Superior temporal gyrus (tissue), 1 donor: ENCODE data around the gene PSMB2.
"Not testable (repeated sequence)": the region's sequence is repeated elsewhere in the genome, so short reads cannot be mapped to it uniquely, and the experiment has no call there.

ENCODE experiments used
- DNase-seq: peaks from one replicate; pipeline ENCODE4 v3.0.0-alpha.2; 2016; ENCODE audit errors: extremely low spot score

Gene PSMB2

DNA sequence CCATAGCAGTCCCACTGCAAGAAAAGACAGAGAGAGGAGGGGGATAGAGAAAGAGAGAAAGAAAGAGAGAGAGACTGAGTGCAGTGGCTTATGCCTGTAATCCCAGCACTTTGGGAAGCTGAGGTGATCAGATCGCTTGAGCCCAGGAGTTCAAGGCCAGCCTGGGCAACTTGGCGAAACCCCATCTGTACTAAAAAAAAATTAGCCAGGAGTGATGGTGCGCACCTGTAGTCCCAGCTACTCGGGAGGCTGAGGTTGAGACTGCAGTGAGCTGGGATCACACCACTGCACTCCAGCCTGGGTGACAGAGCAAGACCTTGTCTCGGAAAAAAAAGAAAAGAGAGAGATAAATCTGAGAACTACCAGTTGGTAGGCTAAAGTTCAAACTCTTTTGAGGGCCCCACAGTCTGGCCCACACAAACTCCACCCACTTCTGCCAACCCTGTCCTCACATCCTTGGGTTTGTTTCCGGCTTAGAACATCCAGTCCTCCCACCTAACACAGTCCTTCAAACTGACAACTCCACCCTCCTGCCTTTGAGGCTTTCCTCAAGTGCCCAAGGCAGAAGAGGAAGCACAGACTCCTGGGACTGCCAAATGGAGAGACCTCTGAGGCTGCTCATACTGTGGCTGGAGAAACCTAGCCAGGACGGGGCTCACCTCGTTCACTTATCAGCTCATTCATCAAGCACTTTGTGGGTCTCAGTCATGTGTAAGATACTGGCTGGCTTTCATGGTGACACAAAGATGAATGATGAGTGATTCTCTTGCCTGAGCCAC lies 48.1 kb downstream of the PSMB2 start:
- DNase-seq = no peak

DNA sequence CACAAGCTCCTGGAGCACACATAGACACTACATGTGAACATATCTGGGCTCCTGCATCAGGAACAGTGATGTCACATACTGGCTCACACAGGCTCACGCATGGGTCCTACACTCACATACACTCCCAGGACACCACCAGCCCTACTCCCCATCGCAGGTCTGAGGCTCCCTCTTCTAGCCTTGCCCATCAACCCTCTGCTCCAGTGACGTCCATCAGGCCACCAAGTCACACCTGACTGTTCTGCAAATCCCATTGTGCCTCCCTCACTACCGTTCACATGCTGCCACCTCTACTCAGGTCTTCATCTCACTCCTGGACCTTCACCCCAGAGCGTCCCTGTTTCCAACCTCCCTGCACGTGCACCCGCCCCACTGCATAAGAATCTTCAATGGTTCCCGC lies 50.1 kb downstream of the PSMB2 start:
- no peak for DNase-seq

DNA sequence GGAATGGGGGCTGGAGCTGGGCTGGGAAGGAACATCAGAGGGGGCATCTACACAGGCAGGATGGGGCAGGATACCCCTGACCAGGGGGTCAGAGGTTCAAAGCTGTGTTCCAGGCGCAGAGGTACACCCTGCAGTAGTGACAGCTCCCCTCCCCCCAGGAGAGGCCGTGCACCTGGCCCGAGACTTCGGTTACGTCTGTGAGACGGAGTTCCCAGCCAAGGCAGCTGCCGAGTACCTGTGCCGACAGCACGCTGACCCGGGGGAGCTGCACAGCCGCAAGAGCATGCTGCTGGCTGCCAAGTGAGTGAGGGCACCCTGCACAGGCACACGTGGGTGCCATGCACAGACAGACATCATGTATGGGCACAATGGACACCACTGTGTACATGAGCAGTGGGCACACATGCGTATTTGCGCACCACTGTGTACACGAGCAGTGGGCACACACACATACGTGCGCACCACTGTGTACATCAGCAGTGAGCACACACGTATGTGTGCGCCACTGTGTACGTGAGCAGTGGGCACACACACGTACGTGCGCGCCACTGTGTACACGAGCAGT lies 50.8 kb downstream of the PSMB2 start:
- no peak for DNase-seq

DNA sequence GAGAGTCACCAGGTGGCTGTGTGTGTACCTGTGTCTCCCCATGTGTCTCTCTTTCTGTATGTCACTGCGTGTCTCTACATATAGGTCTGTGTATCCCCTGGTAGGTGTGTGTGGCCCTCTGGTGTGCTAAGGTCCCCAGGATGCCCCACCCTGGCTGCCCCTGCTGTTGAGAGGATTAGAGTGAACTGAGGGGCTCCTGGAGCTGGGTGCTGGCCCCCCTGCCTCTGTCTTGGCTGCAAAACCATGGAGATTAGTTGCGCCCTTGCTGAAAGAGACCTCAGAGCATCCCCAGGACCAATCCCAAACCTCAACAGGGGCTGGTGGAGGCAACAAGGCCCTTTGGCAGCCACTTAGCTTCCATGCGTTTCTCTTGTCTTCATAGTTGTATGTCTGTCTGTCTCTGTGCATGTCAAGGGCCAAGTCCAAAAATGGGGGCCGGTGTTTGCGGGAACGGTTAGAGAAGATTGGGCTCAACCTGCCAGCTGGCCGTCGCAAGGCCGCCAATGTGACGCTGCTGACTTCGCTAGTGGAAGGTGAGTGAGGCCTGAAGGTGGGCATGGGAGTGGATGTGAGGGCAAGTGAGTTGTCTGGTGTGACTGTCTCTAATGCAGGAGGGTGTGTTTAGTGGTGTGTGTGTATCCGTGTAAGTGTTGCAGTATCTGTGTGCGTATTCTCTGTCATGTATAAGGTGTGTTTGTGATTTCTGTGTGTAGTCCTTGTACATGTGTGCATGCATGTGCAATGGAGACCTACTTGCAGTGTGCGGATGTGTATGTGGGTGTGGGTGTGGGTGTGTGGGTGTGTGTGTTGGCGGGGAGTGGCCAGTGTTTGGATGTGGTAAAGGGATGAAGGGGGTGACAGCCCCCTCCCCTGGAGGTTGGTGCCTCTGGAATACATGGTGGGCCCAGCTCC lies 51.6 kb downstream of the PSMB2 start:
- DNase-seq = no peak

DNA sequence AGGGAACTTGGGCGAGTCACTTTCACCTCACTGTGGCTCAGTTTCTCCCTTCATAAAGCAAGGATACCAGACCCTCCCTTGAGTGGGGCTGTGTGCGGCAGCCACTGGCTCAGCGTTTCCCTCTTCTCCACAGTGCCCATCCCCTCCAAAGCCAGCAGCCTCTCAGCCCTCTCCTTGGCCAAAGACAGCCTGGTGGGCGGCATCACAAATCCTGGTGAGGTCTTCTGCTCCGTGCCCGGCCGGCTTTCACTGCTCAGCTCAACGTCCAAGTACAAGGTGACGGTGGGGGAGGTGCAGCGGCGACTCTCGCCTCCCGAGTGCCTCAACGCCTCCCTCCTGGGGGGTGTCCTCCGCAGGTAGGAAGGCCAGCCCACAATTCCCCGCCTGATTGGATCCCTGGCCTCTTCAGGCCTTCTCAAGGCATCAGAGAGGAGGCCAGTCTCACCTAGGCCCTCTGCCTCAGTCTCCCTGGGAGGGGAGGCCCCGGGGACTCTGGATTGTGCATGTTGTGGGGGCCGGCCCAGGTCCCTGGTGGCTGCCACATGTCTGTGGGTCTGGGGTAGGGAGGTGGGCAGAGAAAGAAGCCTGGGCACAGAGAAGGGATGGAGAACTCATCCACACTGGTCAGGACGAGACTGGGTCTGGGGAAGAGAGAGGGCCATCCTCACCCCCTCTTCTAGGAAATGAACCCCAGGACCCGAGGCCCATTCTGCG lies 53.0 kb downstream of the PSMB2 start:
- DNase-seq = no peak

DNA sequence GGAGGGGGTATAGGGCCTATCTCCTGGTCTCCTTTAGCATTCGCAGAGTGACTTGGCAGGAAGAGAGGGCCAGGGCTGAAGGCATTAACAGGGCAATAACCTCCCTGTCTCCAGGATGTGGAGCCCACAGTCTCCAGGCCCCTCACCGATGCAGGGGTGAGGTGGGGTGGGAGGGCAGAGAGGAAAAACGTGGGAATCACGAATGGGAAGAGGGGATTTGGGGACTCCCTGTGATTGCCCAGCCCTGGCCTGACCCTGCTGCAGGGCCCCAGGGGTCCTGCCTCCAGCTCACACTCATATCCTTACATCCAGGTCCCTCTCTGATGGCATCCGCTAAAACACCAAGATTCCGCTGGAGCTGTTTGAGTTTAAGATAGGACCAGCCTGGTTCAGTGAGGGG lies 53.6 kb downstream of the PSMB2 start:
- DNase-seq = no peak

DNA sequence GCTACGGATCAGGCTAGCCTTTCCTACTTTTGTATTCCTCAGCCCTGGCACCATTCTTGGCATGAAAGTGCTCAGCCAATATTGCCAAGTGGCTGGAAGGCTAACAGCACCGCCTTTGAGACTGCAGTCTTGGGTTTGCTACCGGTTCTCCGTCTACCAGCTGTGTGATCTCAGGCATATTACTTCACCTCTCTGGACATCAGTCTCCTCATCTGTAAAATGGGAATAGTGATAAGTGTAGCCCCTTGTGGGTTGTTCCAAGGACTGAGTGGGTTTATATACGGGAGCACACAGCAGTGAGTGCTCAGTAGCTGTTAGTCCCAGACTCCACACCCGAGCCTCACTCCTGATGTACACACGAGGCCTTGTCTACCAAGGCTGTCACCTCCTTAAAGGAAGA lies 54.5 kb downstream of the PSMB2 start:
- no peak for DNase-seq

DNA sequence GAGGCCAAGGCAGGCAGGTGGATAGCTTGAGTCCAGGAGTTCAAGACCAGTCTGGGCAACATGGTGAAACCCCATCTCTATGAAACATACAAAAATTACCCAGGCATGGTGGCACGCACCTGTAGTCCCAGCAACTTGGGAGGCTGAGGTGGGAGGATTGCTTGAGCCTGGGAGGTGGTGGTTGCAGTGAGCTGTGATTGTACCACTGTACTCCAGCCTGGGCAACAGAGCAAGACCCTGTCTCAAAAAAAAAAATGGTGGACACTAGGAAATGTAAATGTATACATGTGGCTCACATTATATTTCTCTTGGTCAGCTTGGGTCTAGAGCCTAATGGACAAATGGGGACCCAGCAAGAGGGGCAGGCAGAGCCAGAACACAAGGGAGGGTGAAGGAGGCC lies 55.5 kb downstream of the PSMB2 start:
- DNase-seq = not testable (repeated sequence)

DNA sequence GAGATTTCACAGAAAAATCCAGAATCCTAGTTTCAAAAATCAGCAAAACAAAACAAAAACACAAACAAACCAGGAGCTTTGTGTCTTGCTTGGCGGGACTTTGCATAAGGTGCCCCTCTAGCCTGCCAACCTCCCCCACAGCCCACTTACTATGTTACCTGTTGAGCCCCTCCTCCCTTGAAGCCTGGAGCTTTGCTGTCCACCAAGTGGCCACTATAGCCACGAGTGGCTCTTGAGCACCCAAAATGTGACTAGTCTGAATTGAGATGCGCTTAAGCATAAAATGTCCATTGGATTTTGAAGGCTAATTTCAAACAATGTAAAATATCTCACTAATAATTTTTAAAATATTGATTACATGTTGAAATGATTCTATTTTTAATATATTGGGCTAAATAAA lies 56.0 kb downstream of the PSMB2 start:
- DNase-seq = no peak

DNA sequence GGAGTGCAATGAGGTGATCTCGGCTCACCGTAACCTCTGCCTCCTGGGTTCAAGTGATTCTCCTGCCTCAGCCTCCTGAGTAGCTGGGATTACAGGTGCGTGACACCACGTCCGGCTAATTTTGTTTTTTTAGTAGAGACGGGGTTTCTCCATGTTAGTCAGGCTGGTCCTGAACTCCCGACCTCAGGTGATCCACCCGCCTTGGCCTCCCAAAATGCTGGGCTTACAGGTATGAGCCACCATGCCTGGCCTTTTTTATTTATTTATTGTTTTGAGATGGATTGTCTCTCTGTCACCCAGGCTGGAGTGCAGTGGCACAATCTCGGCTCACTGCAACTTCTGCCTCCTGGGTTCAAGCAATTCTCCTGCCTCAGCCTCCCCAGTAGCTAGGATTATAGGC lies 59.7 kb downstream of the PSMB2 start:
- DNase-seq = not testable (repeated sequence)

DNA sequence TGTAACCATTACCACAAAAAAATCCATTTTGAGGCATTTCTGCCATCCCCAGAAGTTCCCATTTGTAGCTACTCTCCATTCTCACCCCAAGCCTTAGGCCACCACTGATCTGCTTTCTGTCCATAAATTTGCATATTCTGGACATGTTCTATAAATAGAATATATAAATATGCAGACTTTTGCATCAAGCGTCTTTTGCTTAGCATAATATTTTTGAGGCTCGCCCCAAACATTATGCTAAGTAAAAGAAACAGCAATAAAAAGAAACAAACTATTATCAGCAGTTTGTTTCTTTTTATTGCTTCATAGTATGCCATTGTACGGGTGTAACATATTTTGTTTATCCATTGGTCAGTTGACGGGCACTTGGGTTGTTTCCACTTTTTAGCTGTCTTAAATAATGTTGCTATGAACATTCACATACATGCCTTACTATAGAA lies 60.4 kb downstream of the PSMB2 start:
- no peak for DNase-seq

DNA sequence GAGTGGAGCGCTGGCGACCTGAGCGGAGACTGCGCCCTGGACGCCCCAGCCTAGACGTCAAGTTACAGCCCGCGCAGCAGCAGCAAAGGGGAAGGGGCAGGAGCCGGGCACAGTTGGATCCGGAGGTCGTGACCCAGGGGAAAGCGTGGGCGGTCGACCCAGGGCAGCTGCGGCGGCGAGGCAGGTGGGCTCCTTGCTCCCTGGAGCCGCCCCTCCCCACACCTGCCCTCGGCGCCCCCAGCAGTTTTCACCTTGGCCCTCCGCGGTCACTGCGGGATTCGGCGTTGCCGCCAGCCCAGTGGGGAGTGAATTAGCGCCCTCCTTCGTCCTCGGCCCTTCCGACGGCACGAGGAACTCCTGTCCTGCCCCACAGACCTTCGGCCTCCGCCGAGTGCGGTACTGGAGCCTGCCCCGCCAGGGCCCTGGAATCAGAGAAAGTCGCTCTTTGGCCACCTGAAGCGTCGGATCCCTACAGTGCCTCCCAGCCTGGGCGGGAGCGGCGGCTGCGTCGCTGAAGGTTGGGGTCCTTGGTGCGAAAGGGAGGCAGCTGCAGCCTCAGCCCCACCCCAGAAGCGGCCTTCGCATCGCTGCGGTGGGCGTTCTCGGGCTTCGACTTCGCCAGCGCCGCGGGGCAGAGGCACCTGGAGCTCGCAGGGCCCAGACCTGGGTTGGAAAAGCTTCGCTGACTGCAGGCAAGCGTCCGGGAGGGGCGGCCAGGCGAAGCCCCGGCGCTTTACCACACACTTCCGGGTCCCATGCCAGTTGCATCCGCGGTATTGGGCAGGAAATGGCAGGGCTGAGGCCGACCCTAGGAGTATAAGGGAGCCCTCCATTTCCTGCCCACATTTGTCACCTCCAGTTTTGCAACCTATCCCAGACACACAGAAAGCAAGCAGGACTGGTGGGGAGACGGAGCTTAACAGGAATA lies 64.0 kb downstream of the PSMB2 start:
- no peak for DNase-seq

DNA sequence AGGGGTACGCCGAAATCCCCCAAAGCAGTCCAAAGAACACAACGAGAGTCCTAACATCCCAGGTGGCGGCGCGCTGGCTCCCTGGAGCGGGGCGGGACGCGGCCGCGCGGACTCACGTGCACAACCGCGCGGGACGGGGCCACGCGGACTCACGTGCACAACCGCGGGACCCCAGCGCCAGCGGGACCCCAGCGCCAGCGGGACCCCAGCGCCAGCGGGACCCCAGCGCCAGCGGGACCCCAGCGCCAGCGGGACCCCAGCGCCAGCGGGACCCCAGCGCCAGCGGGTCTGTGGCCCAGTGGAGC lies 64.6 kb downstream of the PSMB2 start:
- DNase-seq = not testable (repeated sequence)

DNA sequence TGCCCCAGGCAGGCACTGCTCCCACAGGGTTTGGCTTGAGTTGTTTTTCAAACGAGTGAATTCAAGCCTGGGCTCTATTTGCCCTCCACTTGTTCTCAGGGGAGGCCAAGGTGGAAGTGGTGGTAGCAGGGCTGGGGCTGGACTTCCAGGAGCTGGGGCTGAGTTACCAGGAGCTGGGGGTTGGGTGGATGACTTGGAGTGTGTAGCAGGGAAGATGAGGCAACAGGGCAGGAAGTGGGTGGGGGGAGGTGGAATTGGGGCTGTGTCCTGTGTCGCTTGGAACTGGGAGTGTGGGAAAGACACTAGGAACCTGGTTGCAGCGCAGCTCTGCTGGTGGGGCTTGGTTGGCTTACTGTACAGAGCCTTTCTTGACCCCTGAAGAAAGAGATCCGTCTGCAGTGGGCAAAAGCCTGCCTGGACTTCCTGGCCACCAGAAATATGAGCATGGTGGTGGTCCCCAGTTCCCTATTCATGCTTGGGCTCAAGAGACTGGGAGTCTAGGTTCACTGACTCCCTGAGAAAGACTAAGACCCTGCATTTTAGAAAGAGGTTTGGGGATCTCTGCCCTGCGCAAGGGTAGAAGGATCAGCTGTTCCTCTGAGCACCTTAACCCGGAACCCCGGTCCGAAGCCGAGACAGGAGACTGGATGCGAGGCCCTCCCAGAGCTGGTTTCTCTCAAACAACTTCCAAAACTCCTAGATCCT lies 65.1 kb downstream of the PSMB2 start:
- no peak for DNase-seq

DNA sequence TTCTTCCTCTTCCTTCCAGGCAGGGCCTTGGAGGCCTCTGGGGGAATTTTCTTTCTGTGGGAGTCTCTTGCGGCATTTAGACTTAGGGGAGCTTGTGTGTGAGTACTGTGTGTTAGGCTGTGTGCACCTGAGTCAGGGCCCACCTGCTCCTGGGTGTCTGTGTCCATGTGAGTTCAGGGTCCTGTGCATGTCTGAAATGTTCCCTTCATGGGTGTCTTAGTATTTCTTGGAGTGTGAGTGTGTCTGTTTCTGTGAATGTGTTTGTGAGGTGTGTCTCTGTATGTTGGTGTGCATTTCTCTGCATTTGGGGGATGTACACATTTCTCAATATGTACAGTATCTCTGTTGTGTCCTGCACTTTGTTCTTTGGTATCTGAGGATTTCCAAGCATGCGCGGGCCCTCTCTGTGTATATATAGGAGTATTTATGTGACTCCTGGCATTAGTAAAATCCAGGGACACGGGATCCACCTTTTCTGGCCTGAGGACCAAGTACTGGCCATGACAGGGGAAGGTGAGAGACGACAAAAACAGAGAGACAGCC lies 65.8 kb downstream of the PSMB2 start:
- peak; percentile 6 for DNase-seq

DNA sequence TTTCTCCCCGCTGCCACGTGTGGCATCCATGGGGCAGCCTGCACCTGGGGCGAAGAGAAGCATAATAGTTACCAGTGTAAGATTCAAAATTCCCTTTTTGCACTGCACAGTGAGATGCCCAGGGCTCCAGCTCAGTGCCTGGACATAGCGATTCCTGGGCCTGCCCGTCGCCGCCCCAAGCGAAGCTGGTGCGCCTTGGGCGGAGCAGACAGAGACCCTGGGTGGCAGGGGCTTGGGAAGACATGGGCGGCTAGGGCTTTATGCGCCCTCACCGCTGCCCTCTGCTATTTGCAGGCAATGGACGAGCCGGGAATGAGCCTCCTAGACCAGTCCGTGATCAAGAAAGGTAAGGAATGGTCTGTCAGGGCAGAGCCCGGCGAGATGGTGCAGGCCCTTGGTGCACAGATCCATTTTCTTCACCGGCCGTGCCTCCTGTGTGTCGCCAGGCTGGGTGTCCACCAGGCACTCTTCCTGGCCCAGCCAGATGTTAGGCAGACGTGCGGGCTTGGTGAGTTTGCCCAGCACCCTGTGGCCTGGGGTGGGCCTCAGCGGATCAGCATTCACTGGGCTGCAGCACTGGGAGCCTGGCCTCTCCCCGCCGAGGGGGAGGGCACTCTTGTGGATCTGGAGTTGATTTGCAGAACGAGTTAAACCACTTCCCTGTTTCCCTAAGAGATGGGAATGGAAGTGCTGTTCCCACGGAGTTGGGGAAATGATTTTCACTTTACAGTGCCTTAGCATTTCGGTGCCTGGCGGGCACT lies 66.5 kb downstream of the PSMB2 start:
- DNase-seq = no peak

DNA sequence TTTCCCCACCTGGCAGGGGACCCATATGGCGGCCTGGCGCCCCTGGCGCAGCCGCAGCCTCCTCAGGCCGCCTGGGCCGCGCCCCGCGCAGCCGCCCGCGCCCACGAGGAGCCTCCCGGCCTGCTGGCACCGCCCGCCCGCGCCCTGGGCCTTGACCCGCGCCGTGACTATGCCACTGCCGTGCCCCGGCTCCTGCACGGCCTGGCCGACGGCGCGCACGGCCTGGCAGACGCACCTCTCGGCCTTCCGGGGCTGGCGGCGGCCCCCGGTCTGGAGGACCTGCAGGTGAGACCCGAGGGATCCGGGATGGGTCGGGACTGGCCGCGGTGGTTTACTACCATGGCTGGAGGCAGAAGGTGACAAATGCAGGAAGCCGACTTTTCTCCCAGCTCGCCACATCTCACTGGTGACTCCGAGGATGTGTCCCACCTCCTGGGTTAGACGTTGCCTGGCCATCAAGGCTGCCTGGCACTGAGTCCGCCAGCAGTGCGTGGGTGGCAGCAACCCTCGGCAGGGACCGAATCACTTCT lies 67.1 kb downstream of the PSMB2 start:
- DNase-seq = no peak

DNA sequence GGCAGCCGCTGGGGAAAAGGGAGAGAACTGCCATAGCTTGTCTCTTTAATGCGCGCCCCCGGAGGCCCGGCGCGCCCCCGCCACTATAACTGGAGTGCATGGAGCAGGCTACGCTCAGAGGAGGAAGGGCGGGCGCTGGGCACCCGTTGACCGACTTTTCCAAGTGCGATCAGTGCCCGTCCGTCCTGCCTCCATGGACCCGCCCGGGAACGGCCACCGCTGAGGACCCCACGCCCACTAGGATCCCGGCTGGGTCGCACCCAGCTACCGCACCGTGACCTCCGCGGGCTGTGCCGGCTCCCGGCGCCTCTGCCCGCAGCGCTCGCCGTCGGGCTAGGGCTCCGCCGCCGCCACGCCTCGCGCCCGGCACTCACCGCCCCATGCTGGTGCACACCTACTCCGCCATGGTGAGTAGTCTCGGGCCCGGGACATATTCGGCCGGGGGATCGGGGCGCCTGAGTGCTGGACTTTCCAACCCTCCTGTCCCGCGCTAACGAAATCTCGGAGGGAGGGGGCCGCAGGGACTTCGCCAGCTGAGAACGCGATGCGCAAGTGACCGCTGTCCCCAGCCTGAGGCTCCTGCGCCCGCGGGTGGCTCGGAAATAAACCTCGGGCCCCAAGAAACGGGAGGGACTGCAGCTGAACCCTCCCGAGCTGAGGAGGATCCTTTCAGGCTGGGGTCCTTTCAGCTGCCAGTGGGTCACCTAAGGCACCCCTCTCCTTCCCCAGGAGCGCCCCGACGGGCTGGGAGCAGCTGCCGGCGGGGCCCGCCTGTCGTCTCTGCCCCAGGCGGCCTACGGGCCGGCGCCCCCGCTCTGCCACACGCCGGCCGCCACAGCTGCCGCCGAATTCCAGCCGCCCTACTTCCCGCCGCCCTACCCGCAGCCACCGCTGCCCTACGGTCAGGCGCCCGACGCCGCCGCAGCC lies 67.9 kb downstream of the PSMB2 start, which contains the start of gene TFAP2E:
TSS of gene TFAP2E (plus strand) at position 117 of the 927 bp plus-strand sequence. CDS start at position 381, 264 bp downstream.
- peak; percentile 66 for DNase-seq
